VCaP (cell line): ENCODE results near the gene KRTCAP3.

Experiments
- H3K27ac ChIP-seq: fragments of 450-650 bp; 2 replicates; pipeline ENCODE4 v1.5.1; 2017
- CTCF ChIP-seq: fragments of 450-650 bp; conservative IDR thresholded peaks from 2 replicates; pipeline ENCODE4 v1.5.1; 2017; ENCODE audit warnings: mild to moderate bottlenecking, moderate library complexity

KRTCAP3 gene

GRCh38 chr2:27445155-27445554 is 3.0 kb downstream of the KRTCAP3 start:
- H3K27ac ChIP-seq, result no peak overlapping the region
- no peak for TF ChIP-seq CTCF

- no peak overlapping the region for H3K27ac ChIP-seq
- TF ChIP-seq CTCF, result no peak
These were observed 3.4 kb downstream of the KRTCAP3 start for GRCh38 chr2:27445615-27446014.

- TF ChIP-seq CTCF, result no peak
- H3K27ac ChIP-seq, result no peak overlapping the region
These were observed 3.9 kb downstream of the KRTCAP3 start for GRCh38 chr2:27446057-27446456.

- H3K27ac ChIP-seq, result no peak overlapping the region
- TF ChIP-seq CTCF, result no peak
These were observed 6.2 kb downstream of the KRTCAP3 start for GRCh38 chr2:27448381-27448780.

- no peak overlapping the region for H3K27ac ChIP-seq
- no peak for TF ChIP-seq CTCF
These were observed 8.9 kb downstream of the KRTCAP3 start for GRCh38 chr2:27451095-27451494.

GRCh38 chr2:27453968-27454367 is 11.8 kb downstream of the KRTCAP3 start:
- H3K27ac ChIP-seq, result no peak overlapping the region
- TF ChIP-seq CTCF, result no peak

- no peak overlapping the region for H3K27ac ChIP-seq
- no peak for TF ChIP-seq CTCF
These were observed 18.9 kb downstream of the KRTCAP3 start for GRCh38 chr2:27461118-27461517.

- TF ChIP-seq CTCF, result no peak
- H3K27ac ChIP-seq, result no peak overlapping the region
These were observed 22.3 kb downstream of the KRTCAP3 start for GRCh38 chr2:27464443-27464842.
